Transverse colon (tissue), 3 donors: Measurements from ENCODE around the gene PLEKHH2.

Source experiments
- EP300 ChIP-seq: sonication (generic); formaldehyde crosslinking; IDR thresholded peaks from one replicate; pipeline ENCODE4 v1.6.1; 2017; ENCODE audit warnings: antibody characterized with exemption, low read depth
- POLR2A ChIP-seq: fragments of 450-650 bp; IDR thresholded peaks from one replicate; pipeline ENCODE4 v1.6.1; 2016; ENCODE audit warnings: antibody characterized with exemption, mild to moderate bottlenecking, moderate library complexity
- TF ChIP-seq, protein P1 (sequence below), 5 experiments: fragments of 200-600 bp in 3 of 5; fragments of 450-650 bp in 2 of 5; sonication (generic) in 3 of 5; IDR thresholded peaks; 1 replicate in 2 of 5; 2 replicates in 3 of 5; pipeline ENCODE4 v1.5.1; 2016 to 2017; ENCODE audit warnings: antibody characterized with exemption in 5 of 5, inconsistent platforms in 3 of 5, mild to moderate bottlenecking in 2 of 5, moderate library complexity in 1 of 5

DNA sequence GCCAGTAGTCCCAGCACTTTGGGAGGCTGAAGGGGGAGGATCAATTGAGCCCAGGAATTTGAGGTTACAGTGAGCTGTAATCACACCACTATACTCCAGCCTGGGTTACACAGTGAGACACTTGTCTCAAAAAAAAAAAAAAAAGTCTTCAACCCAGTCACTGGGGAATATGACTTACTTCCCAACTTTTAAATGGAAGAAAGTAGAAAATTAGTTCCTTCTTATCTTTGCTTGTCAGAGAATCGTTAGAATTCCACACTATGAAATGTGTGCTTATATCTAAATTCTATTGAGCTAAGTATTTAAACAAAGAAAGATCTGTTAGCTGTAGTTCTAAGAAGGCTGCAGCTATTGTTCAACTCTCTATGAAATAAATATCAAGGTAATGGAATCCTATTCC is 159.1 kb downstream of the PLEKHH2 start:
- TF ChIP-seq POLR2A (no peak), EP300 (no peak)
- TF ChIP-seq, protein P1, sequence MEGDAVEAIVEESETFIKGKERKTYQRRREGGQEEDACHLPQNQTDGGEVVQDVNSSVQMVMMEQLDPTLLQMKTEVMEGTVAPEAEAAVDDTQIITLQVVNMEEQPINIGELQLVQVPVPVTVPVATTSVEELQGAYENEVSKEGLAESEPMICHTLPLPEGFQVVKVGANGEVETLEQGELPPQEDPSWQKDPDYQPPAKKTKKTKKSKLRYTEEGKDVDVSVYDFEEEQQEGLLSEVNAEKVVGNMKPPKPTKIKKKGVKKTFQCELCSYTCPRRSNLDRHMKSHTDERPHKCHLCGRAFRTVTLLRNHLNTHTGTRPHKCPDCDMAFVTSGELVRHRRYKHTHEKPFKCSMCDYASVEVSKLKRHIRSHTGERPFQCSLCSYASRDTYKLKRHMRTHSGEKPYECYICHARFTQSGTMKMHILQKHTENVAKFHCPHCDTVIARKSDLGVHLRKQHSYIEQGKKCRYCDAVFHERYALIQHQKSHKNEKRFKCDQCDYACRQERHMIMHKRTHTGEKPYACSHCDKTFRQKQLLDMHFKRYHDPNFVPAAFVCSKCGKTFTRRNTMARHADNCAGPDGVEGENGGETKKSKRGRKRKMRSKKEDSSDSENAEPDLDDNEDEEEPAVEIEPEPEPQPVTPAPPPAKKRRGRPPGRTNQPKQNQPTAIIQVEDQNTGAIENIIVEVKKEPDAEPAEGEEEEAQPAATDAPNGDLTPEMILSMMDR (IDR thresholded peaks at IDR 0.05): no peak
